B cell (primary cell): ENCODE results near the gene NR6A1. TPM values are rescaled to one million over a fixed set of nuclear protein-coding genes. Genes with fewer than 3 reads are reported as not detected.

ENCODE experiments used
- ATAC-seq: fragments of 200-7000 bp; cut with Tn5 transposase; one replicate; pipeline ENCODE4 v1.10.0; 2021; ENCODE audit warnings: low read depth, mild to moderate bottlenecking, moderate number of reproducible peaks, moderate library complexity
- CTCF ChIA-PET: fragments of 350-600 bp; sonication (Branson Sonifier 250); formaldehyde crosslinking; loops from one replicate; lab custom pipeline; 2021; ENCODE audit warnings: antibody characterized with exemption, inconsistent platforms; lab: Charles Lee
- POLR2A ChIA-PET: fragments of 350-600 bp; sonication (Branson Sonifier 250); formaldehyde crosslinking; loops from one replicate; lab custom pipeline; 2021; ENCODE audit warnings: antibody characterized with exemption; lab: Charles Lee
- DNase-seq: peaks from one replicate; pipeline ENCODE4 v3.0.0; 2013
- H2AFZ ChIP-seq: 2 replicates; pipeline ENCODE4 v1.6.1; 2012; ENCODE audit warnings: mild to moderate bottlenecking, low read depth, low read length; ENCODE audit not compliant: insufficient read depth, poor library complexity, severe bottlenecking
- H3K27ac ChIP-seq, 2 donors: 1 replicate in 1 of 2; 2 replicates in 1 of 2; pipeline ENCODE4 v1.5.1; 2012 to 2013; ENCODE audit warnings: low read length in 2 of 2, mild to moderate bottlenecking in 2 of 2, moderate library complexity in 1 of 2
- H3K27me3 ChIP-seq, 4 experiments: fragments of 200-600 bp in 1 of 4; sonication (generic) in 1 of 4; replicated peaks in 1 of 4; 1 replicate in 2 of 4; 2 replicates in 2 of 4; pipeline versions ENCODE4 v1.6.1 to v1.7.0; 2013 to 2016; ENCODE audit warnings: low read length in 3 of 4, mild to moderate bottlenecking in 2 of 4, mixed read lengths in 1 of 4, moderate library complexity in 1 of 4; ENCODE audit not compliant: insufficient read depth in 4 of 4, control insufficient read depth in 3 of 4; ENCODE audit errors: control extremely low read depth in 1 of 4
- H3K36me3 ChIP-seq, 2 experiments: replicated peaks in 1 of 2; 1 replicate in 1 of 2; 2 replicates in 1 of 2; pipeline versions ENCODE4 v1.6.1 to v1.7.1; 2013; ENCODE audit warnings: low read length in 1 of 2; ENCODE audit not compliant: insufficient read depth in 2 of 2, control insufficient read depth in 1 of 2; ENCODE audit errors: control extremely low read depth in 1 of 2, extremely low read depth in 1 of 2
- H3K4me1 ChIP-seq, 2 donors: fragments of 200-600 bp in 1 of 2; sonication (generic) in 1 of 2; 1 replicate in 1 of 2; 2 replicates in 1 of 2; pipeline versions ENCODE4 v1.5.1 to v1.6.1; 2013 to 2017; ENCODE audit warnings: low read length in 2 of 2; ENCODE audit not compliant: control insufficient read depth in 2 of 2, insufficient read depth in 2 of 2
- H3K4me2 ChIP-seq: replicated peaks from 2 replicates; pipeline ENCODE3; 2012; ENCODE audit warnings: mild to moderate bottlenecking, low read depth, low read length; ENCODE audit not compliant: poor library complexity, severe bottlenecking
- H3K4me3 ChIP-seq, 5 experiments: fragments of 200-600 bp in 1 of 5; sonication (generic) in 1 of 5; 1 replicate in 3 of 5; 2 replicates in 2 of 5; pipeline versions ENCODE4 v1.5.1 to v1.7.0; 2011 to 2016; ENCODE audit warnings: low read length in 4 of 5, mild to moderate bottlenecking in 4 of 5, low read depth in 2 of 5, control low read depth in 1 of 5, moderate library complexity in 1 of 5; ENCODE audit not compliant: insufficient read depth in 1 of 5; ENCODE audit errors: control extremely low read depth in 1 of 5, extremely low read depth in 1 of 5
- H3K79me2 ChIP-seq: fragments of 200-600 bp; sonication (generic); one replicate; pipeline ENCODE4 v1.6.0; 2016; ENCODE audit warnings: low read length; ENCODE audit not compliant: control insufficient read depth, insufficient read depth
- H3K9ac ChIP-seq: fragments of 200-600 bp; sonication (generic); 2 replicates; pipeline ENCODE4 v1.6.1; 2017; ENCODE audit warnings: mild to moderate bottlenecking, low read length, moderate library complexity
- H3K9me3 ChIP-seq, 3 donors: one replicate each; pipeline versions ENCODE4 v1.6.1 to v1.7.1; 2013; ENCODE audit warnings: low read length in 2 of 3; ENCODE audit not compliant: control insufficient read depth in 2 of 3, insufficient read depth in 1 of 3; ENCODE audit errors: control extremely low read depth in 1 of 3
- H4K20me1 ChIP-seq: 2 replicates; pipeline ENCODE4 v1.6.0; 2012; ENCODE audit warnings: mild to moderate bottlenecking, low read length; ENCODE audit not compliant: insufficient read depth, control insufficient read depth, poor library complexity, severe bottlenecking
- H3K27ac Mint-ChIP-seq: one replicate; pipeline ENCODE4 v1.8.0; 2021; ENCODE audit warnings: mixed read lengths
- H3K27me3 Mint-ChIP-seq: one replicate; pipeline ENCODE4 v1.8.0; 2021; ENCODE audit warnings: mixed read lengths
- H3K4me1 Mint-ChIP-seq: one replicate; pipeline ENCODE4 v1.8.0; 2021; ENCODE audit warnings: mixed read lengths
- H3K4me3 Mint-ChIP-seq: one replicate; pipeline ENCODE4 v1.8.0; 2021; ENCODE audit warnings: mixed read lengths
- H3K9me3 Mint-ChIP-seq: one replicate; pipeline ENCODE4 v1.8.0; 2022; ENCODE audit warnings: mixed read lengths; ENCODE audit not compliant: insufficient read depth
- CTCF ChIP-seq: fragments of 200-600 bp; IDR thresholded peaks from one replicate; pipeline ENCODE4 v1.8.0; 2022; ENCODE audit warnings: antibody characterized with exemption, mild to moderate bottlenecking
- EZH2 ChIP-seq: IDR thresholded peaks from 2 replicates; pipeline ENCODE4 v1.6.1; 2012; ENCODE audit warnings: borderline replicate concordance, low read depth, mild to moderate bottlenecking, moderate library complexity, low read length; ENCODE audit not compliant: insufficient read depth, poor library complexity, severe bottlenecking
- WGBS: methylation state at CpG from one replicate; pipeline ENCODE4 v1.1.5; 2013; ENCODE audit warnings: missing lambda C conversion rate; ENCODE audit not compliant: insufficient coverage; 5-methylcytosine and 5-hydroxymethylcytosine counted together
- intact Hi-C: fragments of 100-400 bp; cut with micrococcal nuclease; formaldehyde crosslinking; loops from one replicate; pipeline ENCODE4 v1.10.0; 2022
- polyA plus RNA-seq: library from polyadenylated mRNA; depleted of rRNA; stranded (reverse); fragments of >200 nt; gene quantifications from 2 replicates; pipeline ENCODE4 v1.2.3, GENCODE V29; 2012
- total RNA-seq, 2 donors: library from RNA; stranded (reverse); fragments of 120-200 nt in 1 of 2; gene quantifications; 1 replicate in 1 of 2; 2 replicates in 1 of 2; pipeline versions ENCODE4 v1.2.3 to v1.2.4, GENCODE V29; 2013 to 2022

The NR6A1 gene
- total and polyA plus RNA-seq, 2 donors (not counting 1 experiment from before 2014, with no cell fraction given) = 0.09 to 0.67 TPM

DNA sequence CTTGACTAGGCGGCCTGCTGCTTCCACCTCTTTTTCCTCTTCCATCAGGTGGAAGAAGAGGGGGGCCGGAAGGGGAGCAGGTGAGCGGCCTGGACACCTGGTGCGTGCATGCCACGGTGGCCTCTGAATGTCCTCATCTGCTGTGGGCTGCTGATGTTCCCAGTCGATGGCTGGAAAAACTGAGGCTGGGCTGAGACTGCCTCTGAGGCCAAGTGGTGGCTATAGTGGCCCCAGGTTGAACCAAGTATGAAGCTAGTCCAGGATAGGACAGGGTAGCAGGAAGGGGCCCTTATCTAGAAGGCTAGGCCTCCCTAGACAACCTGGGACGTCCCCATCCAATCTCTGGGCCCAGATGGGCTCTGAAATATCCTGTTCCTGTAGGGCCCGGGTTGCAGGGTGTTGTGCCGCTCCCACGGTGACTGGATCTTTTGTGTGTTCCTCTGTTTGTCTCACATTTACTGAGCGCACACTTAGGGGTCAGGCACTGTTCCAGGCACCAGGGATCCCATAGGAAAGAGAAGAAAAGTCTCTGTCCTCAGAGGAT lies 263.2 kb downstream of the NR6A1 start:
- Histone ChIP-seq H3K9ac (no peak overlapping the region), H3K27me3 (peaks cover 0 to 32% (median 5%) of the 10 kb centered on the region in 4 experiments), H3K27ac (no peak overlapping the region), H4K20me1 (no peaks in the 10 kb centered on the region), H2AFZ (no peak overlapping the region), H3K4me3 (no peak overlapping the region), H3K36me3 (no peaks in the 10 kb centered on the region), H3K9me3 (peaks cover 0 to 7% (median 0%) of the 10 kb centered on the region in 3 donors), H3K79me2 (no peaks in the 10 kb centered on the region), H3K4me1 (peaks cover 7 to 9% of the 10 kb centered on the region in 2 donors), H3K4me2 (no peak overlapping the region)
- Mint-ChIP-seq H3K27me3 (peaks cover 30% of the 10 kb centered on the region), H3K27ac (no peak overlapping the region), H3K9me3 (no peaks in the 10 kb centered on the region), H3K4me3 (no peak overlapping the region), H3K4me1 (peaks cover 10% of the 10 kb centered on the region)
- TF ChIP-seq EZH2 = no peak
- TF ChIP-seq CTCF = no peak
- CTCF ChIA-PET = no interaction called here
- intact Hi-C loops = no loop called here
- ATAC-seq = no peak
- WGBS = 77% methylated on average over 10 of the region's 11 CpGs
- no peak for DNase-seq
- POLR2A ChIA-PET = no interaction called here

DNA sequence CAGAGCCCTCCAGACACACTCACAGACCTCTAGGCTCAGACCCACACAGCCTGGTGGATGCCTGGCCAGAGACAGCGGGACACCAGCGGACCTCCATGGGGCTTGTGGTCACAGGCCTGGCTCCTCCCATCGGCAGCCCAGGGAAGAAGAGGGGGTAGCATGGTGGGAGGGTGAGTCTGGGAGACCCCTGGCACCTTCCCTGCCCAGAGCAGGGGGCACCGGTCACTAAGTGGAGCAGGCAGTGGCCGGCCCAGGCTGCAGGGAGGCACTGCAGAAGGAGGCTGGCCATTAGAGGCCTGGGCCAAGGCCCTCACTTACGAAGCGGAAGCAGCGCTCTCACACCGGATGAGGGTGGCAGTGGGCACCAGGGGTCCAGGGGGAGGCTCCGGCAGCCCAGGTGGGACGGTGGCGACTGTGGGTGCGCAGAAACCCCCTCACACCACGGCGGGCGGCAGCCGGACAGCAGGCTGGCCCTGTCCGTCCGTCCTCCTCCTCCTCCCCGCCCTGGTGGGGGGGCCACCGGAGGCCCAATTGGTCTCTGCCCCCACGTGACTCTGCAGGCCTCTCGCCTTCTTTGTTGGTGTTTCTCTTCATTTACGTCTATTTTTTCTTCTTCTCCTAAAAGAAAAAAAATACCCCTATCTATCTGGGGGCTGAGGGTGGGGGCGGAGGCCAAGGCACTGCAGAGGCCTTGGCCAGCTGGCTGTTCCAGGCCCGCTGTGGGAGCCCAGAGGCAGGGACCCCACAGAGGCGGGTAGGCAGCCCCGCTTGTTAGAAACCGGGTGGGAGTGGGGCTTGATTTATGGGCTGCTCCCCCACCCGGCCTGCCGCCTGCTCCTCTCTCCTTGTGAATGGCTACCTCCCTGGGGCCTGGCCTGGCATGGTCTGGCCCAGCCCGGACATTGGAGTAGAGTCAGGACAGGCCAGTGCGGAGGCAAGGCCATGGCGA lies 263.9 kb downstream of the NR6A1 start, which contains the start of gene NR5A1:
TSS of gene NR5A1 (minus strand) at position 469 of the 949 bp plus-strand sequence. CDS start 4,004 bp downstream, outside the sequence.
- Mint-ChIP-seq H3K4me1 (peaks cover 10% of the 10 kb centered on the region), H3K27me3 (peaks cover 27% of the 10 kb centered on the region), H3K9me3 (no peaks in the 10 kb centered on the region), H3K27ac (no peak within 1 kb of the TSS), H3K4me3 (no peak within 1 kb of the TSS)
- H3K36me3 ChIP-seq = no peaks in the 10 kb centered on the region
- TF ChIP-seq EZH2 (no peak), CTCF (no peak)
- 95% methylated on average over 26 of the region's 34 CpGs for WGBS
- H3K4me3 ChIP-seq = no peak within 1 kb of the TSS
- no peaks in the 10 kb centered on the region for H4K20me1 ChIP-seq
- ATAC-seq (no peak), DNase-seq (no peak)
- H3K9me3 ChIP-seq = peaks cover 0 to 7% (median 0%) of the 10 kb centered on the region in 3 donors
- peaks cover 0 to 36% (median 5%) of the 10 kb centered on the region in 4 experiments for H3K27me3 ChIP-seq
- no peaks in the 10 kb centered on the region for H3K79me2 ChIP-seq
- H3K4me1 ChIP-seq = peaks cover 7 to 9% of the 10 kb centered on the region in 2 donors
- H2AFZ ChIP-seq = no peak within 1 kb of the TSS
- no peak within 1 kb of the TSS for H3K4me2 ChIP-seq
- ChIA-PET POLR2A (no interaction called here), CTCF (no interaction called here)
- H3K9ac ChIP-seq = no peak within 1 kb of the TSS
- no peak within 1 kb of the TSS for H3K27ac ChIP-seq
- intact Hi-C loops = no loop called here
